IPS-18c (cell line): ENCODE results near the gene ACTMAP.
"Not testable (repeated sequence)": the region's sequence is repeated elsewhere in the genome, so short reads cannot be mapped to it uniquely, and the experiment has no call there.

Experiments used
- H3K4me3 ChIP-seq: 2 replicates; pipeline ENCODE4 v1.7.0; 2013; ENCODE audit warnings: low read depth, mild to moderate bottlenecking, low read length, moderate library complexity; ENCODE audit not compliant: insufficient read depth
- H3K9me3 ChIP-seq: one replicate; pipeline ENCODE4 v1.6.1; 2013; ENCODE audit warnings: mild to moderate bottlenecking, low read length, moderate library complexity; ENCODE audit not compliant: control insufficient read depth, insufficient read depth

Gene ACTMAP

GRCh38 chr19:40777937-40778705 lies 27.8 kb upstream of the ACTMAP start, which contains the start of gene RAB4B:
TSS of gene RAB4B (plus strand) at chr19:40778247. CDS start at chr19:40778376, 129 bp downstream.
- Histone ChIP-seq H3K9me3 (no peaks in the 10 kb centered on the region), H3K4me3 (peak within 1 kb of the TSS; percentile 95)

GRCh38 chr19:40777645-40777936 lies 27.3 kb upstream of the ACTMAP start:
- Histone ChIP-seq H3K9me3 (no peaks in the 10 kb centered on the region), H3K4me3 (peak overlapping the region; percentile 67; the same call in 1 of the 2 replicates)

GRCh38 chr19:40776932-40777644 lies 26.8 kb upstream of the ACTMAP start:
- Histone ChIP-seq H3K9me3 (no peaks in the 10 kb centered on the region), H3K4me3 (peak overlapping the region; percentile 67)

- no peaks in the 10 kb centered on the region for H3K9me3 ChIP-seq
- no peak overlapping the region for H3K4me3 ChIP-seq
Observed at GRCh38 chr19:40776364-40776763, 26.1 kb upstream of the ACTMAP start.

GRCh38 chr19:40775632-40776022 lies 25.4 kb upstream of the ACTMAP start:
- Histone ChIP-seq H3K4me3 (no peak overlapping the region), H3K9me3 (no peaks in the 10 kb centered on the region)

- Histone ChIP-seq H3K9me3 (no peaks in the 10 kb centered on the region), H3K4me3 (no peak within 1 kb of the TSS)
Observed at GRCh38 chr19:40774916-40775631, 24.8 kb upstream of the ACTMAP start, which contains the start of gene MIA. TSS of gene MIA (plus strand) at chr19:40775521. CDS start at chr19:40775543, 22 bp downstream.

GRCh38 chr19:40771101-40771862 lies 21.0 kb upstream of the ACTMAP start:
- H3K4me3 ChIP-seq, H3K9me3 ChIP-seq: not testable (repeated sequence)

GRCh38 chr19:40768869-40769268 lies 18.6 kb upstream of the ACTMAP start:
- H3K9me3 ChIP-seq = no peaks in the 10 kb centered on the region
- H3K4me3 ChIP-seq = no peak overlapping the region

GRCh38 chr19:40766385-40766784 lies 16.1 kb upstream of the ACTMAP start:
- H3K9me3 ChIP-seq, H3K4me3 ChIP-seq: not testable (repeated sequence)

GRCh38 chr19:40763963-40764362 lies 13.7 kb upstream of the ACTMAP start:
- Histone ChIP-seq H3K9me3 (no peaks in the 10 kb centered on the region), H3K4me3 (no peak overlapping the region)

GRCh38 chr19:40763526-40763925 lies 13.2 kb upstream of the ACTMAP start:
- no peaks in the 10 kb centered on the region for H3K9me3 ChIP-seq

GRCh38 chr19:40762754-40763470 lies 12.6 kb upstream of the ACTMAP start:
- H3K4me3 ChIP-seq = no peak overlapping the region
- H3K9me3 ChIP-seq = no peaks in the 10 kb centered on the region

More at GRCh38 chr19:40763526-40763925, 13.2 kb upstream of the ACTMAP start:
- no peak overlapping the region for H3K4me3 ChIP-seq

GRCh38 chr19:40759352-40759751 lies 9.1 kb upstream of the ACTMAP start:
- H3K4me3 ChIP-seq = no peak overlapping the region
- H3K9me3 ChIP-seq = no peaks in the 10 kb centered on the region

GRCh38 chr19:40758491-40758890 lies 8.2 kb upstream of the ACTMAP start:
- Histone ChIP-seq H3K4me3 (no peak overlapping the region), H3K9me3 (no peaks in the 10 kb centered on the region)

- H3K4me3 ChIP-seq = no peak overlapping the region
- H3K9me3 ChIP-seq = no peaks in the 10 kb centered on the region
Observed at GRCh38 chr19:40756502-40757110, 6.3 kb upstream of the ACTMAP start.

- H3K4me3 ChIP-seq = no peak overlapping the region
- no peaks in the 10 kb centered on the region for H3K9me3 ChIP-seq
Observed at GRCh38 chr19:40755791-40756190, 5.5 kb upstream of the ACTMAP start.
